C1 segment of cervical spinal cord (tissue), 14 donors: Measurements from ENCODE around the gene ENPP5.
A peak's percentile ranks its signal among the peaks of the same experiment; 100 is the strongest.
"Not testable (repeated sequence)": the region's sequence is repeated elsewhere in the genome, so short reads cannot be mapped to it uniquely, and the experiment has no call there.

ENCODE experiments used
- DNase-seq, 14 donors: peaks; one replicate each; lab custom pipeline; 2025; lab: John Stamatoyannopoulos, UW

ENPP5 gene

DNA sequence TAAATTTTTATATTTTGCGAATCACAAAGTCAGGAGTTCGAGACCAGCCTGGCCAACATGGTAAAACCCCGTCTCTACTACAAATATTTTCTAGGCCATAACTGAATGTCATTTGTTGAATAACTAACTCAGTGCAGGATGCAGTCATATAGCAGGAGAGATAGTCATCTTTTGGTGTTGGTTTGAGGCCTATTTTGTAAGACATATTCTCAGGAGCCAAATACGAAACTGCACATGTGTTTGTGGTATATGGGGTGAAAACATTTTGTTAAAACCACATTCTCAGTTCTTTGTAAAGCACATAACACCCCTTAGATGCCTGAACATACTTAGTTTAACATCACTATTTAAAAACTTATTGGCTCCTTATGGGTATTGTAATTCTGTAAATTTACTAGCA is 4.7 kb upstream of the ENPP5 start:
- no peak for DNase-seq

DNA sequence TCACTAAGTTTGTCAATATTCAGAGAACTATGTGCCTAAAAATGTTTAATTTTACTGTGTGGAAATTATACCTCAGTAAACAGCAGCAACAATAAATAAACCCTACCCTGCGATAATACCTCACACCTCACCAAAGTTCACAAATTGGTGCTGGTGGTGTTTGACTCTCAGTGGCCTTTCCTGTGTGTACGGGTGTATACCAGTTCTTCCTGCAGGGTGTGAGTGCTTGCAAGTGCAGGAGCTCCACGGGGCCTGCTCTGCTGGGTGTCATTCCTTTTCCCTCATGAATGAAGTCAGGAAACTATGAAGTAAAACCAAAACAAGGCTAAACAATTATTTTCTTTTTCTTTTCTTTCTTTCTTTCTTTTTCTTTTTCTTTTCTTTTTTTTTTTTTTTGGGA is 4.1 kb upstream of the ENPP5 start:
- DNase-seq: no peak

GRCh38 chr6:46172176-46172575 is 1.4 kb upstream of the ENPP5 start:
- no peak for DNase-seq

DNA sequence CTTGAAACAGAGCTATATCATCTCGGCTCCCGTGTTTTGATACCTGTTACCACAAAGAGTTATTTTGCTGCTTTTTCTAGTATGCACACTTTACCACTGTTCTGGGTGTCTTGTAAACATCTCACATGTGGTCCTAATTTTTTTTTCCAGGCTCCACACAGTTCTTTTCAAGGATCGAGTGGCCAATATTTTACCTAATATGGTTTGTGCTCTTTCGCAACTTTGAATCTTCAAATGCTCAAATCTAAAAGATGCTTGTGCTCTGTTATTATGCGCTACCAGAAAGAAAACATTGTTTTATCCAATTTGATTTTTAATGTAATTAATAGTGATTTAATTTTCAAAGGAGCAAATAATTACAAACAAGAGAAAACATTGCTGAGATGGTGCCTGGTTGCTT is 10.7 kb downstream of the ENPP5 start:
- DNase-seq: no peak

DNA sequence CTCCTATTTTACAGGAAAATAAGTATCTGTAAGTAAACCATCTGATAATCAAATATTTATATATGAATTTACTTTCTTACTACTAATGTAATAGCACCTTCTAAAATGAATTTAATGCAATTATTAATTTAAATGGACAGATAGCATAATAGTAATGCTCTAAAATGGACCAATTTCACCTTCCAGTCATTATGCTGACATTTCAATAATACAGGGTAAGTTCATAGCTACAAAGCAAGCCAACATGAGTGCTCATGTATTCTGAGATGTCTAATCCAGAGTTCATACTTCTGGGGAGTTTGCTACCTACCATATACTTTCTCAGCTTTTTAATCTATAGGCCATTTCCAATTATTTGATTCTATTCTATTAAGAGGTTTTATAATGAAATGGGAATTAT is 11.6 kb downstream of the ENPP5 start:
- no peak for DNase-seq

DNA sequence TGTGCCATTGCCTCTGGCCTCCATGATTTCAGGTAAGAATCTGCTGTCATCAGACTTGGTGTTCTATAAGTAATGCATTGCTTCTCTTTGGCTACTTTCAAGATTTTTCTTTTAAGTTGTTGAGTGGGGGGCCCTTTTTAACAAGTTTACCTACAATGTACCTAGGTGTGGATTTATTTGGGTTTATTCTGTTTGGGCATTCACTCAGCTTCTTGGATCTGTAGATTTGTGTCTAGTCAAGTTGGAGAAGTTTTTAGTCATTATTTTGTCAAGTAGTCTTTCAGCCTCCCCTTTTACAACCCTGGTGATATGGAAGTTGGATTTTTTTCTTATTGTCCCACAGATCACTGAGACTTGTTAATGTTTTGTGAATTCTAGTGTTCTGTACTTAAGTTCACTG is 14.1 kb downstream of the ENPP5 start:
- DNase-seq: no peak

DNA sequence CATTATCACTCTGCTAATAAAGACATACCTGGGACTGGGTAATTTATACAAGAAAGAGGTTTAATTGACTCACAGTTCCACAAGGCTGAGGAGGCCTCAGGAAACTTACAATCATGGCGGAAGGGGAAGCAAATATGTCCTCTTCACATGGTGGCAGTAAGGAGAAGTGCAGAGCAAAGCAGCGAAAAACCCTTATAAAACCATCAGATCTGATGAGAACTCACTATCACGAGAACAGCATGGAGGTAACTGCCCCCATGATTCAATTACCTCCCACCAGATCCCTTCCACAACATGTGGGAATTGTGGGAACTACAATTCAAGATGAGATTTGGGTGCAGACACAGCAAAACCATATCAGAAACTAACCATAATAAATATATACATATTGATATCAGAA is 21.7 kb downstream of the ENPP5 start:
- DNase-seq: not testable (repeated sequence)

- DNase-seq: no peak
Observed at GRCh38 chr6:46144270-46144669, 26.5 kb downstream of the ENPP5 start.

GRCh38 chr6:46138281-46138680 is 32.5 kb downstream of the ENPP5 start:
- DNase-seq: peak in 1 of 14 donors; percentile 10

GRCh38 chr6:46137387-46137786 is 33.4 kb downstream of the ENPP5 start:
- no peak for DNase-seq

DNA sequence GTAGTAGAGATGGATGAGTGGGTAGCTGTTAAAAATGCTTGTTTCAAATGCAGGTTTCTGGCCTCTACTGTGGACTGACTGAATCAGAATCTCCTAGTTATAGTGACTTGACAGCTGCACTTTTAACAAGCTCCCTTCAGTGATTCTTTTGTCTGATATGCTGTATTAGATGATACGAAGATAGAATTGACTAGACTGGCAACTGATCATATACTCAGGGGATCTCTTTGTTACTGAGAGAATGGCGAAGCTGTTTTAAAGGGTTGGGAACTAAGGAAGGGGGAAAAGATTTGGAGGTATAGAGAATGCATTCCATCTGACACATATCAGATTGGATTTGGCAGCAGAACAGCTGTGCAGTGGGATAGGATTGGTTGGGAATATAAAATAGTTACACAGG is 33.9 kb downstream of the ENPP5 start:
- DNase-seq: no peak

GRCh38 chr6:46135176-46135575 is 35.6 kb downstream of the ENPP5 start:
- no peak for DNase-seq

- DNase-seq: no peak
Observed at GRCh38 chr6:46134216-46134615, 36.6 kb downstream of the ENPP5 start.

- DNase-seq: not testable (repeated sequence)
Observed at GRCh38 chr6:46131291-46131690, 39.5 kb downstream of the ENPP5 start.

DNA sequence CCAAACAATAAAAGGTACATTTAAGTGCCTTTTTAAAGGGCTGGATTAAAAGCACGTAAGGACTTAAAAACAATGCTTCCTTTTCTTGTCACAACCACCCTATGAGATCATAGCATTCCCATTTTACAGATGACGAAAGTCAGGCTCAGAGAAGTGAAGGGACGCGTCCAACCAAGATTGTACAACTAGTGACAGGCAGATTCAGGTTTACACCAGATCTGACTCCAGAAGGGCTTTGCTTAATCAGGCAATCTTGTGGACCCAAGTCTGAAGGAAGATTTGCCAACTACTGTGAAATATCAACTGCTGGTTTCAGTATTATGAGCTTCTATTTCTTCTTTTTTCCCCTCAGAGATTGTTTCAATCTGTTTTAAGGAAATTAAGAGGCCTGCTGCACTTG is 40.1 kb downstream of the ENPP5 start:
- DNase-seq: no peak

- peak; percentile 22 to 97 (median 89) for DNase-seq
Observed at GRCh38 chr6:46129629-46130511, 40.9 kb downstream of the ENPP5 start, which contains the start of gene ENPP4. TSS of gene ENPP4 (plus strand) at chr6:46129989. CDS start at chr6:46139584, 9,595 bp downstream.

- no peak for DNase-seq
Observed at GRCh38 chr6:46129291-46129628, 41.5 kb downstream of the ENPP5 start.

- DNase-seq: no peak
Observed at GRCh38 chr6:46128476-46128875, 42.3 kb downstream of the ENPP5 start.

GRCh38 chr6:46119679-46120078 is 51.1 kb downstream of the ENPP5 start:
- not testable (repeated sequence) for DNase-seq

GRCh38 chr6:46118836-46119235 is 51.9 kb downstream of the ENPP5 start:
- no peak for DNase-seq

- DNase-seq: no peak
Observed at GRCh38 chr6:46118157-46118556, 52.6 kb downstream of the ENPP5 start.

- no peak for DNase-seq
Observed at GRCh38 chr6:46116289-46116688, 54.5 kb downstream of the ENPP5 start.

DNA sequence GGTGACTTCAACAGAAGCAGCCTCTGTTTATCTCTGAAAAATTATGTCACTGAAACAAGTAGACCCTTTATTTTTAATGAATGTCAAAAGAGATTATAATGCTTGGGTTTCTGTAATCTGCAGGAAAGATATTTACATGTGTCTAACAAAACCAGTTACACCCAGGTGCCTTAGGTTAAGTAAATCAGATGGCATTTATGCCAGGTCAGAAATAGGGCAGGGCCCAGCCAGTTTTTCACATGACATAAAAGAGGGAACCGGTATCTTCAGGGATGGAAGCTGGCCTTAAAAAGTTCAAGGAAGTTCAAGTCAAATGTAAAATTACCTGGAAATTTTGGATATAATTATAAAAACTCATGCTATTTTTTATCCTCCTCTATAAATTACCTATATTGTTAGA is 55.1 kb downstream of the ENPP5 start:
- no peak for DNase-seq

- no peak for DNase-seq
Observed at GRCh38 chr6:46113370-46113769, 57.4 kb downstream of the ENPP5 start.
